Activated T-cell treated with anti-CD3 and anti-CD28 coated beads, Interleukin-2, amount 50 U/mL, for 72 hours (primary cell): ENCODE measurements around the gene IKZF3. TPM values are rescaled to one million over a fixed set of nuclear protein-coding genes. Genes with fewer than 3 reads are reported as not detected.

Experiments
- ATAC-seq, 2 donors: fragments of 150-1000 bp; cut with Tn5 transposase; replicated peaks in 1 of 2; 2 replicates each; pipeline ENCODE4 v1.10.0; 2021; ENCODE audit warnings: moderate library complexity in 2 of 2, mild to moderate bottlenecking in 1 of 2
- DNase-seq, 2 donors: peaks; one replicate each; pipeline ENCODE4 v3.0.0; 2021 to 2022; ENCODE audit warnings: mixed read lengths in 1 of 2
- H3K27ac Mint-ChIP-seq: one replicate; pipeline ENCODE4 v1.8.0; 2022; ENCODE audit warnings: mild to moderate bottlenecking, moderate library complexity, mixed read lengths
- H3K27me3 Mint-ChIP-seq: one replicate; pipeline ENCODE4 v1.8.0; 2022; ENCODE audit warnings: low read depth, mixed read lengths
- H3K36me3 Mint-ChIP-seq, 2 donors: one replicate each; pipeline ENCODE4 v1.8.0; 2022; ENCODE audit warnings: mixed read lengths in 2 of 2, mild to moderate bottlenecking in 1 of 2; ENCODE audit not compliant: insufficient read depth in 2 of 2
- H3K4me1 Mint-ChIP-seq: one replicate; pipeline ENCODE4 v1.8.0; 2022; ENCODE audit warnings: low read depth, mixed read lengths
- H3K4me3 Mint-ChIP-seq, 2 donors: one replicate each; pipeline ENCODE4 v1.8.0; 2022; ENCODE audit warnings: mild to moderate bottlenecking in 2 of 2, mixed read lengths in 2 of 2, moderate library complexity in 2 of 2
- H3K9me3 Mint-ChIP-seq, 2 donors: one replicate each; pipeline ENCODE4 v1.8.0; 2022; ENCODE audit warnings: mixed read lengths in 2 of 2
- total RNA-seq, 2 donors: library from RNA; stranded (reverse); gene quantifications; one replicate each; pipeline ENCODE4 v1.2.3, GENCODE V29; 2022

The IKZF3 gene
- total RNA-seq, 2 donors from 2014 or later, result 70.7 to 78.9 TPM

GRCh38 chr17:39846205-39846604 is 17.9 kb downstream of the IKZF3 start:
- Mint-ChIP-seq H3K9me3 (no peaks in the 10 kb centered on the region), H3K4me1 (peaks cover 82% of the 10 kb centered on the region), H3K36me3 (peaks cover 7 to 8% of the 10 kb centered on the region in 2 donors), H3K27ac (peak overlapping the region; percentile 88), H3K4me3 (peak overlapping the region in 1 of 2 donors; percentile 70), H3K27me3 (no peaks in the 10 kb centered on the region)
- DNase-seq (no peak), ATAC-seq (no peak)

- H3K27ac Mint-ChIP-seq, result peak overlapping the region; percentile 90
- peak overlapping the region; percentile 65 to 84 for H3K4me3 Mint-ChIP-seq
- peaks cover 9 to 18% of the 10 kb centered on the region in 2 donors for H3K36me3 Mint-ChIP-seq
Measured at GRCh38 chr17:39845052-39845846, 18.9 kb downstream of the IKZF3 start.

GRCh38 chr17:39841134-39841683 is 22.9 kb downstream of the IKZF3 start:
- no peak for DNase-seq

More at GRCh38 chr17:39845052-39845846, 18.9 kb downstream of the IKZF3 start:
- no peak for DNase-seq
- no peaks in the 10 kb centered on the region for H3K27me3 Mint-ChIP-seq
- H3K4me1 Mint-ChIP-seq, result peaks cover 89% of the 10 kb centered on the region
- no peak for ATAC-seq
- no peaks in the 10 kb centered on the region for H3K9me3 Mint-ChIP-seq

GRCh38 chr17:39838784-39839183 is 25.3 kb downstream of the IKZF3 start:
- Mint-ChIP-seq H3K9me3 (peaks cover 5 to 7% of the 10 kb centered on the region in 2 donors), H3K27ac (peak overlapping the region; percentile 43), H3K27me3 (no peaks in the 10 kb centered on the region), H3K4me3 (no peak overlapping the region), H3K36me3 (peaks cover 27 to 60% of the 10 kb centered on the region in 2 donors), H3K4me1 (peaks cover 59% of the 10 kb centered on the region)
- DNase-seq (no peak), ATAC-seq (no peak)

More at GRCh38 chr17:39841134-39841683, 22.9 kb downstream of the IKZF3 start:
- peaks cover 5 to 7% of the 10 kb centered on the region in 2 donors for H3K9me3 Mint-ChIP-seq
- H3K36me3 Mint-ChIP-seq, result peaks cover 20 to 44% of the 10 kb centered on the region in 2 donors
- no peak overlapping the region for H3K4me3 Mint-ChIP-seq
- H3K27ac Mint-ChIP-seq, result peak overlapping the region; percentile 43
- peaks cover 61% of the 10 kb centered on the region for H3K4me1 Mint-ChIP-seq
- no peaks in the 10 kb centered on the region for H3K27me3 Mint-ChIP-seq
- no peak for ATAC-seq

GRCh38 chr17:39838057-39838456 is 26.1 kb downstream of the IKZF3 start:
- Mint-ChIP-seq H3K27me3 (no peaks in the 10 kb centered on the region), H3K27ac (peak overlapping the region; percentile 63), H3K4me3 (no peak overlapping the region), H3K4me1 (peaks cover 58% of the 10 kb centered on the region), H3K36me3 (peaks cover 29 to 62% of the 10 kb centered on the region in 2 donors), H3K9me3 (peaks cover 5 to 7% of the 10 kb centered on the region in 2 donors)
- no peak for DNase-seq
- ATAC-seq, result no peak

- peaks cover 24 to 60% of the 10 kb centered on the region in 2 donors for H3K36me3 Mint-ChIP-seq
- no peaks in the 10 kb centered on the region for H3K27me3 Mint-ChIP-seq
- no peak overlapping the region for H3K27ac Mint-ChIP-seq
- H3K4me1 Mint-ChIP-seq, result peaks cover 48% of the 10 kb centered on the region
- DNase-seq (no peak), ATAC-seq (no peak)
- peaks cover 5 to 7% of the 10 kb centered on the region in 2 donors for H3K9me3 Mint-ChIP-seq
- H3K4me3 Mint-ChIP-seq, result no peak overlapping the region
Measured at GRCh38 chr17:39836117-39836516, 28.0 kb downstream of the IKZF3 start.

- DNase-seq (no peak), ATAC-seq (no peak)
- Mint-ChIP-seq H3K4me1 (peaks cover 43% of the 10 kb centered on the region), H3K36me3 (peaks cover 23 to 58% of the 10 kb centered on the region in 2 donors), H3K4me3 (no peak overlapping the region), H3K27ac (peak overlapping the region; percentile 24), H3K9me3 (peaks cover 5 to 7% of the 10 kb centered on the region in 2 donors), H3K27me3 (no peaks in the 10 kb centered on the region)
Measured at GRCh38 chr17:39835038-39835786, 28.9 kb downstream of the IKZF3 start.

GRCh38 chr17:39834017-39834416 is 30.1 kb downstream of the IKZF3 start:
- Mint-ChIP-seq H3K4me3 (peak overlapping the region in 1 of 2 donors; percentile 25), H3K9me3 (peaks cover 0 to 7% of the 10 kb centered on the region in 2 donors), H3K27me3 (no peaks in the 10 kb centered on the region), H3K36me3 (peaks cover 18 to 53% of the 10 kb centered on the region in 2 donors), H3K27ac (peak overlapping the region; percentile 79), H3K4me1 (peaks cover 39% of the 10 kb centered on the region)
- DNase-seq (no peak), ATAC-seq (peak; percentile 86 to 92)

- peaks cover 24 to 49% of the 10 kb centered on the region in 2 donors for H3K36me3 Mint-ChIP-seq
- no peak overlapping the region for H3K4me3 Mint-ChIP-seq
- DNase-seq (no peak), ATAC-seq (no peak)
- H3K4me1 Mint-ChIP-seq, result peaks cover 51% of the 10 kb centered on the region
- H3K9me3 Mint-ChIP-seq, result peaks cover 0 to under 1% of the 10 kb centered on the region in 2 donors
- no peak overlapping the region for H3K27ac Mint-ChIP-seq
- H3K27me3 Mint-ChIP-seq, result no peaks in the 10 kb centered on the region
Measured at GRCh38 chr17:39831588-39831987, 32.5 kb downstream of the IKZF3 start.

GRCh38 chr17:39828443-39828842 is 35.7 kb downstream of the IKZF3 start:
- peaks cover 40 to 65% of the 10 kb centered on the region in 2 donors for H3K36me3 Mint-ChIP-seq
- H3K27ac Mint-ChIP-seq, result peak overlapping the region; percentile 6
- peaks cover 7 to 14% of the 10 kb centered on the region in 2 donors for H3K9me3 Mint-ChIP-seq
- no peak overlapping the region for H3K4me3 Mint-ChIP-seq
- H3K27me3 Mint-ChIP-seq, result no peaks in the 10 kb centered on the region
- DNase-seq (no peak), ATAC-seq (no peak)
- peaks cover 27% of the 10 kb centered on the region for H3K4me1 Mint-ChIP-seq

- Mint-ChIP-seq H3K27me3 (no peaks in the 10 kb centered on the region), H3K36me3 (peaks cover 53 to 81% of the 10 kb centered on the region in 2 donors), H3K9me3 (peaks cover 14 to 24% of the 10 kb centered on the region in 2 donors), H3K4me3 (no peak overlapping the region), H3K27ac (peak overlapping the region; percentile 39), H3K4me1 (peaks cover 33% of the 10 kb centered on the region)
- peak in 1 of 2 donors; percentile 53 for ATAC-seq
- DNase-seq, result no peak
Measured at GRCh38 chr17:39826334-39826733, 37.8 kb downstream of the IKZF3 start.

GRCh38 chr17:39823407-39824054 is 40.6 kb downstream of the IKZF3 start:
- Mint-ChIP-seq H3K27me3 (no peaks in the 10 kb centered on the region), H3K27ac (no peak overlapping the region), H3K36me3 (peaks cover 54 to 76% of the 10 kb centered on the region in 2 donors), H3K4me1 (peaks cover 55% of the 10 kb centered on the region), H3K9me3 (peaks cover 14 to 24% of the 10 kb centered on the region in 2 donors), H3K4me3 (no peak overlapping the region)
- ATAC-seq (no peak), DNase-seq (peak; percentile 18 to 23)
